ENCODE measurements around the gene SLC25A52.
"Not testable (repeated sequence)": the region's sequence is repeated elsewhere in the genome, so short reads cannot be mapped to it uniquely, and the experiment has no call there.

Gene SLC25A52

GRCh38 chr18:31739651-31740050 is 21.0 kb downstream of the SLC25A52 start:
- no peak for DNase-seq

- no peak for DNase-seq
Measured at GRCh38 chr18:31738460-31739407, 21.9 kb downstream of the SLC25A52 start.

- DNase-seq = no peak
Measured at GRCh38 chr18:31736630-31737029, 24.1 kb downstream of the SLC25A52 start.

GRCh38 chr18:31731628-31732027 is 29.1 kb downstream of the SLC25A52 start:
- no peak for DNase-seq

GRCh38 chr18:31729196-31729595 is 31.5 kb downstream of the SLC25A52 start:
- DNase-seq = not testable (repeated sequence)

- DNase-seq = no peak
Measured at GRCh38 chr18:31723990-31724711, 36.5 kb downstream of the SLC25A52 start.

- DNase-seq = no peak
Measured at GRCh38 chr18:31723639-31723989, 37.1 kb downstream of the SLC25A52 start.

- peak; percentile 88 for DNase-seq
Measured at GRCh38 chr18:31722369-31722957, 38.2 kb downstream of the SLC25A52 start.

GRCh38 chr18:31721601-31722000 is 39.1 kb downstream of the SLC25A52 start:
- DNase-seq = no peak

- no peak for DNase-seq
Measured at GRCh38 chr18:31720867-31721266, 39.8 kb downstream of the SLC25A52 start.

GRCh38 chr18:31719363-31720006 is 41.2 kb downstream of the SLC25A52 start:
- no peak for DNase-seq

GRCh38 chr18:31718386-31718785 is 42.3 kb downstream of the SLC25A52 start:
- no peak for DNase-seq

- DNase-seq = no peak
Measured at GRCh38 chr18:31716362-31716761, 44.3 kb downstream of the SLC25A52 start.

GRCh38 chr18:31711365-31712172 is 49.1 kb downstream of the SLC25A52 start:
- DNase-seq = no peak

GRCh38 chr18:31710826-31711225 is 49.9 kb downstream of the SLC25A52 start:
- no peak for DNase-seq
